GM23248 (cell line): ENCODE measurements around the gene BMS1.
A peak's percentile ranks its signal among the peaks of the same experiment; 100 is the strongest.

Experiments
- EZH2 ChIP-seq: fragments of 200-600 bp; sonication (generic); IDR thresholded peaks from 2 replicates; pipeline ENCODE4 v1.6.1; 2018; ENCODE audit warnings: antibody characterized with exemption, mild to moderate bottlenecking; ENCODE audit not compliant: insufficient read depth, poor library complexity, severe bottlenecking
- EZH2phosphoT487 ChIP-seq: fragments of 200-600 bp; sonication (generic); IDR thresholded peaks from 2 replicates; pipeline ENCODE4 v1.6.1; 2018; ENCODE audit warnings: antibody characterized with exemption, moderate library complexity, mild to moderate bottlenecking, low read depth; ENCODE audit not compliant: insufficient read depth

DNA sequence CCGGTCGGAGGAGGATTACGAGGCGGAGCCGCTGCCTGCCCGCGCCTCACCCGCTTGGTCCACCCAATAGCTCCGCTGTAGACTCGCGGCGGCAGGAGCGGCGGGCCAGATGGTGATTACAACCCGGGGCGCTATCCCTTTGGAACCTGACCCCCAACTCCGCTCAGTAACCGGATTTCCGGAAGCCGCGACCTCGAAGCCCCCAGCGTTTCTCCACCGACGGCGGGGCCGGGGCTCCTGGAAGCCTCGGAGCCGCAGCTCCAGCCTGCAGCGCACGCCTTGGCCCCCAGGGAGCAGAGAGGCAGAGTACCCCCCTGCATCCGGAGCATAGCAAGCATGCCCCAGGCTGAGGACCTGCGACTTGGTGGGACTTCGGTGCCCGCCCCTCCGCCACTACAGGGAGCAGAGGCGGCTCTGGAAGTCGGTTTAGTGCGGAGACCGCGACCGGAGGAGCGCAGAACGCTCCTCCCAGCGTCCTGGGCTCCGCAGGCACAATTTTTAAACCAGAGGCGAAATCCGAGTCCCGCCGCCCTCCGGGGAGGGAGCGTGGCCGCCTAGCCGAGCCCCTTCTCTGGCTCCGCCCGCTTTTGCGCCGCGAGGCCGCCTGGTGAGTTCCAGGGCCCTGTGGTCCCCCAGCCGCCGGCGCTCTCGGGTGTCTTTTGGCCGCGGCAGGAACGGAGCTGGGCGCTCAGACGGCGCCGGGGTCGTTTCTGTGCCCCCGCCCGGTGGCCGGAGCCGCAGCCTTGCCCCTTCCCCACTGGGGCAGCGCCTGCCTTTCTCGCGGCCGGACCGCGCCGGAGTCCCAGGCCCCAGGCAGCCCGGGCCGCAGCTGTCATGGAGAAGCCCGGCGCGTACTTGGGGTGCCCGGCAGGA is 28.2 kb upstream of the BMS1 start:
- TF ChIP-seq EZH2phosphoT487 (peak; percentile 50; the same call in 1 of the 2 replicates), EZH2 (peak; percentile 29)
